GM10266 (cell line): ENCODE data around the gene COPS8.
A peak's percentile ranks its signal among the peaks of the same experiment; 100 is the strongest.

Experiments used
- DNase-seq: peaks from one replicate; pipeline ENCODE4 v3.0.0; 2012; ENCODE audit errors: extremely low spot score
- CTCF ChIP-seq: IDR thresholded peaks from 2 replicates; pipeline ENCODE4 v1.5.1; 2012; ENCODE audit warnings: mild to moderate bottlenecking, low read depth; ENCODE audit not compliant: control insufficient read depth, insufficient read depth; ENCODE audit errors: missing control alignments

Gene COPS8

GRCh38 chr2:237058423-237058822, 27.3 kb upstream of the COPS8 start:
- TF ChIP-seq CTCF, result no peak
- no peak for DNase-seq

- DNase-seq, result peak; percentile 68
- TF ChIP-seq CTCF, result no peak
These were observed 26.4 kb upstream of the COPS8 start for GRCh38 chr2:237059155-237059875.

DNA sequence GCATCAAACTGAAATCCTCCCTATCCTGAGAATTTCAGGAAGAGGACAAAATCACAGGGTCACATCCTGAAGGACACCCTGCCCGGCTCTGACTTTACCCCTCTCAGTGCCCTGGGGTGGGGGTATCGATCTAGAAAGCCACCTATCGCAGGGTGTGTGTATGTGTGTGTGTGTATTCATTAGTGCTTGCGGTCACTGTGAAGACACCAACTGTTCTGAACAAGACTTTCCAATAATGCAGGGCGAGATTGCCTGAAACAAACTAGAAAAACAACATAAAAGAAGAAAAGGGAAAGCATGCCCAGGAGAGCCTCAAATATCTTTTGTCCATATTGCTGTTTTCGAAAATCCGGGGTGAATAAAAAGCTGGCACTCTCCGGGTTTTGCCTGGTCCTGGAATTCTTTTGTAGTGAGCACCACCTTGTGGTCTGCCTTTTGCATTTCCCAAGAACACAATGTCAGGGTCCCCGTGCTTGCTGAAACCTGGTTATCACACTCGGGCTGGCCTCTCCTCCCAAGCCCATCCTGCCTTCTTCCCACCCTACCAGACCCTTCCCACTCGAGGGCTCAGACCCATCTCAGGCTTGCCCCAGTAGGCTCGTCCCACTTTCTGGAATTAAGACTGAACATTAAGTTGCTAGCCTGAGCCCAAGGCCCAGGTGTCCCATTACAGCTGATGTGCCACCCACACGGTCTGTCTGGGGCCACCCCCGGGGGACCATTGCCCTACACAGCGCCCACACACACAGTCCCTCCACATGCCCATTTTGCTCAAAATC, 25.0 kb upstream of the COPS8 start:
- peak; percentile 71 for TF ChIP-seq CTCF
- DNase-seq, result peak; percentile 48

- TF ChIP-seq CTCF, result no peak
- DNase-seq, result no peak
These were observed 24.3 kb upstream of the COPS8 start for GRCh38 chr2:237061356-237061755.

- DNase-seq, result no peak
- TF ChIP-seq CTCF, result no peak
These were observed 23.1 kb upstream of the COPS8 start for GRCh38 chr2:237062585-237062984.

DNA sequence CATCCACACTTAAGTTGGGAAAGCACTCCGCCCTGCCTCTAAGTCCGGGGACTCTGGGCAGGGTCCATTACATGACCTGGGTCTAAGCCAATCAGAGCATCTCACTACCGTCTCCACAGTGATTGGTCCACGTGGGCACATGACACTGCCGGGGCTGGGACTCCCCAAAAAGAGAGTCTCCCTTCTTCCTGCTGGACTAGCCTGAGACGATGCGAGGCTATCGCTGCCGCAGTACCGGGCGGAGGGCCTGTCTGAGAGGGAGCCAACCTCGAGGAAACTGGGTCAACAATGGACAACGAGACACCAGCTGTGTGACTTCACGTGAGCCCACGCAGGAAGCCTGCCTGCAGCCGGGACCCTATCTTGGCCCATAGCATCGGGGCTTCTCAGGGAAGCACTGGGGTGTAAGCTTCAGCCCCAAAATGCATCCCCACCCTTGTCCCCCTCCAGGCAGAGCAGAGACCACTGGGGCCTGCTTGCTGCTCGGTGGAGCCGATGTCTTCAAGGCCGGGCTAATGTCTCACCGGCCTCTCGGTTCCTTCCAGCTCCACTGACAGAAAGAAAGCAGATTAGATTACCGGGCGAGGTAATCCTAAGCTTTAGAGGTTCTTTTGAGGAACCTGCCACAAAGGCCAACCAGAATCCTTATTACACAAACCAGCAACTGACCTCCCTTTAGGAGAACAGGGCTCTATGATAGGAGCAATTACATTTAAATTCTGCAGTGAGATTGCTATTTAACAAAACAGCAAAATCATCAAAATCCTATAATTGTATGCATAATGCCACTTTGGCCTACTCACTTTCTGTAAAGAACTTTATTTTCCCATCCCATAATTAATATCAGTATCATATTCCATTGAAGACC, 21.3 kb upstream of the COPS8 start:
- DNase-seq, result no peak
- no peak for TF ChIP-seq CTCF
